Hematopoietic multipotent progenitor cell treated with erythropoietin and hydrocortisone succinate and interleukin-3 and kit ligand, for 17 days (in vitro differentiated cells): ENCODE results near the gene PHTF2.
"Not testable (repeated sequence)": the region's sequence is repeated elsewhere in the genome, so short reads cannot be mapped to it uniquely, and the experiment has no call there.

Experiments used
- DNase-seq: peaks from one replicate; pipeline ENCODE4 v3.0.0-alpha.2; 2015; ENCODE audit warnings: low spot score

Gene PHTF2

DNA sequence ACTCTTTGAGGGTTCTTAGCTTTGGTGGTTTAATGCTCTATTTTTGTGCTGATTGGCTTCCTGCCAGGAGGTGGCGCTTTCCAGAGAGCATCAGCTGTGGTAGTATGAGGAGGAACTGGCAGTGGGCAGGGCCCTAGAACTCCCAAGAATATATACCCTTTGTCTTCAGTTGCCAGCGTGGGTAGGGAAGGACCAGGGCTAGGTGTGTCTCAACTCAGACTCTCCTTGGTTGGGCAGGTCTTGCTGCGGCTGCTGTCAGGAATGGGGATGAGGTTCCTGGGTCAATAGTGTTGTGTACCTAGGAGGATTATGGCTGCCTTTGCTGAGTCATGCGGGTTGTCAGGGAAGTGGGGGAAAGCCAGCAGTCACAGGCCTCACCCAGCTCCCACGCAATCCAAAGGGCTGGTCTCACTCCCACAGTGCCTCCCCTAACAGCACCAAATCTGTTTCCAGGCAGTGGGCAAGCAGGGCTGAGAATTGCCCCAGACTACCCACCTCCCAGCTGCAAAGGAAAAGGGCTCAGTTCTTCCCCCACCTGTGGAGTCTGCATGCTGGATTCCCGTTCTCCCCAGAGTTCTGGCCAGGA is 191.5 kb downstream of the PHTF2 start:
- DNase-seq, result no peak

DNA sequence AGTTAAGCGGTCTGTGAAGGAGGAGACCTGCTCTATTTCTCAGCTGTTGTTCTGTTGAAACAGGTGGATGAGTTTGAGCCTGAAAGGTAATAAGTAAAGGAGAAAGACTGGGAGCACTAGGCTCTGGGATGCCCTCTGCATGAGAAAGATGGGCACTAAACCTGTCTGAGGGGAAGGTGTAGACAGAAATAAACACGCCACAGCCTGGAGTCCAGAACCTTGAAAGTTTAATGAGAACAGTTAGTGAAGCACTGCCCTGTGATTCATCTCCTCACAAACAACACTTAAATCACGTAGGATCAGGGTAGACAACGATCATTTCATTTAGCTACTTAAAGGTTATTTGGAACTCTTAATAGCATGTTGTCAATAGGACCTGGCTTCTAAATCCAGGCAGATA is 193.1 kb downstream of the PHTF2 start:
- no peak for DNase-seq

DNA sequence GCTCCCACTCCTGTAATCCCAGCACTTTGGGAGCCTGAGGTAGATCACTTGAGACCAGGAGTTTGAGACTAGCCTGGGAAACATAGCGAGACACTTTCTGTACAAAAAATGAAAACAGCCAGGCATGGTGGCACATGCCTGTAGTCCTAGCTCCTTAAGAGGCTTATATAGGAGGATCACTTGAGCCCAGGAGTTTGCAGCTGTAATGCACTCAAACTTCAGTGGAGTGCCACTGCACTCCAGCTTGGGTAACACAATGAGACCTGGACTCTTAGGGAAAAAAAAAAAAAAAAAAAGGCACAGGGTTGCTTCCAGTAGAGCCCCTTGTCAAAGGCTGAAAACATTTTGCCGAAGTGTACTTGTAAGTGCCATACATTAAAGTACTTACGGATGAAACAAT is 195.3 kb downstream of the PHTF2 start:
- no peak for DNase-seq

DNA sequence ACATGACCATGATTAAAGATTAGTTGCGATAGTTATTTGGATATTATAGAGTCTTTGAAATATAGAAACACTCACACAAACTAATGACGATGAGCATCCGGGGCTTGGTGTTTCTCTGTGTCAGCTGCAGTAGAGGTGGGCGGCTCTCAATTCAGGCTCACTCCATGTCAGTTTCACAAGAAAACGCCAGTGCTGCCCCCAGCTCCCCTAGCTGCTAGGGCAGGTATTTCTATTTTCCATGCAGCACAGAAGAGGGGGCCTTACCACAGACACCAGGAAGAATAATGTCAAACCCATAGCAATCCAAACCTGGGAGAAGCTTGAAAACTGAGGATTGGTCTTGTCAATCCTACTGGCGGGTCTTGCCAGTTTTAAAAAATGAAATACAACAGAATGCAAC is 197.1 kb downstream of the PHTF2 start:
- DNase-seq, result no peak

DNA sequence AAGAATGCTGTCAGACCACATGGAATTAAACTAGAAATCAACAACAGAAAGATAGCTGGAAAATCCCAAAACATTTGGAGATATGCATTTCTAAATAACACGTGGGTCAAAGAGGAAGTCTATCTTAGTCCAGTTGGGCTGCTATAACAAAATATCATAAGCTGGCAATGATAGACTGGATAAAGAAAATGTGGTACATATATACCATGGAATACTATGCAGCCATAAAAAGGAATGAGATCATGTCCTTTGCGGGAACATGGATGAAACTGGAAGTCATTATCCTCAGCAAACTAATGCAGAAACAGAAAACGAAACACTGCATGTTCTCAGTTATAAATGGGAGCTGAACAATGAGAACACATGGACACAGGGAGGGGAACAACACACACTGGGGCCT is 200.6 kb downstream of the PHTF2 start:
- DNase-seq, result not testable (repeated sequence)

DNA sequence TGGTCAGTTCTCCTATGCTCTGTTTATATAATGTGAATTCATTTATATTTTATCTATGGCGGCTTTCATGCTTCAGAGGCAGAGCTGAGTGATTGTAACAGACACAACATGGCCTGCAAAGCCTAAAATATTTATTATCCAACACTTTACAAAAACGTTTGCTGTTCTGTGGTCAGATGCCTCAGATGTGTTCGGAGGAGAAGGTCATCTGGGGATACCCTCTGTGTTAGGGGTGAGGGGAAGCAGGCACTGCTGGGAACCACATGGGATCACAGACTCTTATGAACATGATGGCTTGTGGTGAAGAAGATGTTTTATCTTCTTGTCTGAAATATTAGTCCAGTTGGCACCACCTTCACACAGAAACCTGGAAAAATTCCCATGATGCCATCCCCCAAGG is 203.4 kb downstream of the PHTF2 start:
- no peak for DNase-seq

DNA sequence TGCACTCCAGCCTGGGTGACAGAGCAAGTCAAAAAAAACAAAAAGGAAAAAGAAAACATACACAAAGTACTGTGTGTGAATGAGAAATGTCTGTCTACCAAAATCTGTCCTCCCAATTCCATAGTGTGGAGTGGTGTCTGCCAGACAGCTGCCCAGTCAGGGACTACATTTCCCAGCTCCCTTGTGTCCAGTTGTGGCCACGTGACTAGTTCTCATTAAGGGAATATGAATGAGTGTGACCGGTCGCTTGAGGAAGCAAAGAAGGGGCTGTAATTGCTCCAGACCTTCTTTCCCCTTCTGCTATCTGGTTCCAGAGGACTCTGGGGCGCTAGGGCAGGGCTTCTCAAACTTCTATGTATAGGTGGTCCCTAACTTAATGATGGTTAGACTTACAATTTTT is 204.1 kb downstream of the PHTF2 start:
- no peak for DNase-seq

DNA sequence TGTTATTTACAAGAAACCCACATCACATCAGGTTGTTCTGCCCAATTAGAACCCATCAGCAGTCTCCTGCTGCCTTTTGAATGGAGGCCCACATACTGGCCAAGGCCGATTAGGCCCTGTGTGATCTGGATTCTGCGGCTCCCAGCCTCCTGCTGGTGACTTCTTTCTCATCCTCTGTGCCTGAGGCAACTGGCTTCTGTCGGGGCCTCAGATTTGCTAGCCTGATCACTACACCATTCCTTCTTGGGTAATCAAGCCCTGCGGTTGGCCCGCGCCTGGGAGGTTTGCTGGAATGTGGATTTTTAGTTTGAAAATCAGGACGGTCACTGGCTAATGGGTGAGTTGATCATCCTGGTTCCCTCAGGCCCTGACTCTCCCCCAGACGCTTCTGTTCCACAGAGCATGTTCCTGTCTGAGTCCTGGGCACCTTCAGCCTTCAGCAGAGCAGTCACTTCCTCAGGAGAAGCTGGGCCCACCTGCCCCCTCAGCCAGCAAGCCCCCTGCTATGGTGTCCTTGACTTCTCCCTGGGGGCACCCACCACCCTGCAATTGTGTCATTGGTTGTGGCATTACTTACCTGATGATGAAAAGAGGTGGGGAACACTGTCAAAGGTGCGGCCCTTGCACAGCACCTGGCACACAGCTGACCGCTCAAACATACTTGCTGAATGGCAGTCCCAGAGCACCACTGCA is 207.6 kb downstream of the PHTF2 start:
- no peak for DNase-seq
